ENCODE results near the gene KIF26B.

KIF26B gene

DNA sequence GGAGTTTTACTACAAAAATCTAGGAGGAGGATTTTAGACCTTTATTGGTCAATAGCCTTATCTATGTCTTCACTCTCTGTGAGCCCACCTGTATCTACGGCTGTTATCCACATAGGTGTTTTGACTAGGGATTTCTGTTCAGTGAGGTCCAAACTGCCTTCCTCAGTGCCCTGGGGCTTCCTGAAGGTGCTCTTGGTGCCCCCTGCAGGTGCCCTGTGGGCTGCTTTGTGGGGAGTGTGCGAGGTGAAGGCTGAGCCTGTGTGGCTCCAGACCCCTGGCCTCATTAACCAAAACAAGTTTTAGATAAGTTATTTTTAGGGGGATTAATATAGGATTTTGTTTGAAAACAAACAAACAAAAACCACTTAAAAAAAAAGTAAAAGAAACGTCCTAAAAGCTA, 122.5 kb downstream of the KIF26B start:
- no peak overlapping the region for H3K4me3 ChIP-seq (ENCODE audit: low read length, poor library complexity, severe bottlenecking)
- no peaks in the 10 kb centered on the region for H3F3A ChIP-seq (ENCODE audit: low read depth)
- H3K4me2 ChIP-seq (ENCODE audit: low read depth, low read length, poor library complexity, severe bottlenecking): no peak overlapping the region
- no peaks in the 10 kb centered on the region for H4K20me1 ChIP-seq (ENCODE audit: insufficient read depth, low read length, poor library complexity, severe bottlenecking)
- H3K27me3 ChIP-seq (ENCODE audit: insufficient read depth, low read length, poor library complexity, severe bottlenecking): no peaks in the 10 kb centered on the region
- H3K4me1 ChIP-seq (ENCODE audit: insufficient read depth, low read length, poor library complexity, severe bottlenecking): no peaks in the 10 kb centered on the region
- H3K9me3 ChIP-seq (ENCODE audit: insufficient read depth, low read depth, low read length): no peaks in the 10 kb centered on the region
- H3K9ac ChIP-seq (ENCODE audit: low read depth, low read length, poor library complexity, severe bottlenecking): no peak overlapping the region
- no peaks in the 10 kb centered on the region for H3K9me2 ChIP-seq (replicated peaks; ENCODE audit: low read depth, low read length)
- peak overlapping the region; percentile 48; the same call in 1 of the 2 replicates for H2AFZ ChIP-seq (ENCODE audit: low read length)
- TF ChIP-seq, protein P1, sequence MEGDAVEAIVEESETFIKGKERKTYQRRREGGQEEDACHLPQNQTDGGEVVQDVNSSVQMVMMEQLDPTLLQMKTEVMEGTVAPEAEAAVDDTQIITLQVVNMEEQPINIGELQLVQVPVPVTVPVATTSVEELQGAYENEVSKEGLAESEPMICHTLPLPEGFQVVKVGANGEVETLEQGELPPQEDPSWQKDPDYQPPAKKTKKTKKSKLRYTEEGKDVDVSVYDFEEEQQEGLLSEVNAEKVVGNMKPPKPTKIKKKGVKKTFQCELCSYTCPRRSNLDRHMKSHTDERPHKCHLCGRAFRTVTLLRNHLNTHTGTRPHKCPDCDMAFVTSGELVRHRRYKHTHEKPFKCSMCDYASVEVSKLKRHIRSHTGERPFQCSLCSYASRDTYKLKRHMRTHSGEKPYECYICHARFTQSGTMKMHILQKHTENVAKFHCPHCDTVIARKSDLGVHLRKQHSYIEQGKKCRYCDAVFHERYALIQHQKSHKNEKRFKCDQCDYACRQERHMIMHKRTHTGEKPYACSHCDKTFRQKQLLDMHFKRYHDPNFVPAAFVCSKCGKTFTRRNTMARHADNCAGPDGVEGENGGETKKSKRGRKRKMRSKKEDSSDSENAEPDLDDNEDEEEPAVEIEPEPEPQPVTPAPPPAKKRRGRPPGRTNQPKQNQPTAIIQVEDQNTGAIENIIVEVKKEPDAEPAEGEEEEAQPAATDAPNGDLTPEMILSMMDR (conservative IDR thresholded peaks at IDR 0.05; ENCODE audit: low read length): peak; percentile 80
- no peak for TF ChIP-seq EZH2phosphoT487 (IDR thresholded peaks at IDR 0.05; ENCODE audit: borderline replicate concordance)
- H3K36me3 ChIP-seq (ENCODE audit: insufficient read depth, low read length): no peaks in the 10 kb centered on the region
- H3K79me2 ChIP-seq (ENCODE audit: insufficient read depth, low read length): no peaks in the 10 kb centered on the region

DNA sequence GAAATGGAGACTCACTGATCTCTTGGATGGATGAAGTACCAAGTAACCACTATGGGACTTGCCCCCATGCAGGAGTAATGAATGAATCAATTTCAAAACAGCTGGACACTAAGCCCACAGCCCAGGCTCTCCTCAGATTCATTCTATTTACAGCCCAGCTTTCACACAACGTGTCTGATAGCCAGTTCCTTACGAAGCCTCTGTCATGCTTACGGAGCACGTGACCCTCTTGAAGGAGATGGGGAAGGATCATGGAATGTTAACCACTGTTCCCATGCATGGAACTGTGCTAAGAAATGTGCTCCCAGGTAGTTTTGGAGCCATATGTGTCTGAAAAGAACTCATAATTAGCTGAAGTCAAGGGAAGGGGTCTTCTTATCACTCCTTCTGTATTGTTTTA, 124.1 kb downstream of the KIF26B start:
- Histone ChIP-seq H3K4me2 (ENCODE audit: low read depth, low read length, poor library complexity, severe bottlenecking) (no peak overlapping the region), H3K9me3 (ENCODE audit: insufficient read depth, low read depth, low read length) (no peaks in the 10 kb centered on the region)
- TF ChIP-seq, protein P1 (conservative IDR thresholded peaks at IDR 0.05; ENCODE audit: low read length): no peak
- TF ChIP-seq EZH2phosphoT487 (IDR thresholded peaks at IDR 0.05; ENCODE audit: borderline replicate concordance): no peak

DNA sequence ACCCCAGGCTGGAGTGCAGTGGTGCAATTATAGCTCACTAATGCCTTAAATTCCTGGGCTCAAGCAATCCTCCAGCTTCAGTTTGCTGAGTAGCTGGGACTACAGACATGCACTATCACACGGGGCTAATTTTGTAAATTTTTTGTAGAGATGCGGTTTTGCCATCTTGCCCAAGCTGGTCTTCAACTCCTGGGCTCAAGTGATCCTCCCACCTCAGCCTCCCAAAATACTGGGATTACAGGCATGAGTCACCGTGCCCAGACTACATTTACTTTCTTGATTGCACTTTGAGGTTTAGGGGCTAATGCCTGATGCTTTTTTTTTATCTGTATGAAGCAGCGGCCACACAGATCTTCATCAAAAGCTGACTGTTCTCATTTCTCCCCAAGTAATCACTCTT, 124.6 kb downstream of the KIF26B start:
- H3K79me2 ChIP-seq (ENCODE audit: insufficient read depth, low read length): no peaks in the 10 kb centered on the region
- H3K4me1 ChIP-seq (ENCODE audit: insufficient read depth, low read length, poor library complexity, severe bottlenecking): no peaks in the 10 kb centered on the region
- TF ChIP-seq EZH2phosphoT487 (IDR thresholded peaks at IDR 0.05; ENCODE audit: borderline replicate concordance): no peak
- TF ChIP-seq, protein P1 (conservative IDR thresholded peaks at IDR 0.05; ENCODE audit: low read length): no peak
- no peaks in the 10 kb centered on the region for H3K9me2 ChIP-seq (replicated peaks; ENCODE audit: low read depth, low read length)
- H4K20me1 ChIP-seq (ENCODE audit: insufficient read depth, low read length, poor library complexity, severe bottlenecking): no peaks in the 10 kb centered on the region
- no peaks in the 10 kb centered on the region for H3K9me3 ChIP-seq (ENCODE audit: insufficient read depth, low read depth, low read length)
- H3K4me3 ChIP-seq (ENCODE audit: low read length, poor library complexity, severe bottlenecking): no peak overlapping the region
- no peak overlapping the region for H3K4me2 ChIP-seq (ENCODE audit: low read depth, low read length, poor library complexity, severe bottlenecking)
- H3K9ac ChIP-seq (ENCODE audit: low read depth, low read length, poor library complexity, severe bottlenecking): no peak overlapping the region
- H2AFZ ChIP-seq (ENCODE audit: low read length): no peak overlapping the region
- H3K27me3 ChIP-seq (ENCODE audit: insufficient read depth, low read length, poor library complexity, severe bottlenecking): no peaks in the 10 kb centered on the region
- H3K36me3 ChIP-seq (ENCODE audit: insufficient read depth, low read length): no peaks in the 10 kb centered on the region
- H3F3A ChIP-seq (ENCODE audit: low read depth): no peaks in the 10 kb centered on the region

More for the DNA sequence above, 124.1 kb downstream of the KIF26B start:
- Histone ChIP-seq H4K20me1 (ENCODE audit: insufficient read depth, low read length, poor library complexity, severe bottlenecking) (no peaks in the 10 kb centered on the region), H3K4me3 (ENCODE audit: low read length, poor library complexity, severe bottlenecking) (no peak overlapping the region), H2AFZ (ENCODE audit: low read length) (no peak overlapping the region), H3K36me3 (ENCODE audit: insufficient read depth, low read length) (no peaks in the 10 kb centered on the region), H3K27me3 (ENCODE audit: insufficient read depth, low read length, poor library complexity, severe bottlenecking) (no peaks in the 10 kb centered on the region), H3F3A (ENCODE audit: low read depth) (no peaks in the 10 kb centered on the region), H3K9me2 (replicated peaks; ENCODE audit: low read depth, low read length) (no peaks in the 10 kb centered on the region), H3K9ac (ENCODE audit: low read depth, low read length, poor library complexity, severe bottlenecking) (no peak overlapping the region), H3K4me1 (ENCODE audit: insufficient read depth, low read length, poor library complexity, severe bottlenecking) (no peaks in the 10 kb centered on the region), H3K79me2 (ENCODE audit: insufficient read depth, low read length) (no peaks in the 10 kb centered on the region)

Data from Loucy (cell line).